Keratinocyte (primary cell): ENCODE data around the gene TPK1. TPM values are rescaled to one million over a fixed set of nuclear protein-coding genes. Genes with fewer than 3 reads are reported as not detected.

Experiments used
- DNase-seq: peaks from one replicate; pipeline ENCODE4 v3.0.0-alpha.2; 2011; ENCODE audit warnings: low read depth, missing footprints, low spot score
- FAIRE-seq: peaks from 2 replicates; lab custom pipeline; 2011; peaks lifted over from hg19 to GRCh38; lab: Jason Lieb, UNC
- H2AFZ ChIP-seq: 2 replicates; pipeline ENCODE4 v1.6.0; 2012; ENCODE audit warnings: low read length, control low read depth, inconsistent platforms; ENCODE audit not compliant: control insufficient read depth
- H3K27ac ChIP-seq: 2 replicates; pipeline ENCODE4 v1.5.1; 2011; ENCODE audit warnings: low read length; ENCODE audit not compliant: control insufficient read depth, insufficient read depth
- H3K27me3 ChIP-seq: 3 replicates; pipeline ENCODE4 v1.6.0; 2011; ENCODE audit warnings: low read length; ENCODE audit not compliant: control insufficient read depth, insufficient read depth; ENCODE audit errors: extremely low read depth
- H3K36me3 ChIP-seq, 2 experiments: 2 replicates in 1 of 2; 3 replicates in 1 of 2; pipeline ENCODE4 v1.5.1; 2011; ENCODE audit warnings: low read length in 2 of 2, mild to moderate bottlenecking in 1 of 2; ENCODE audit not compliant: control insufficient read depth in 2 of 2, insufficient read depth in 2 of 2; ENCODE audit errors: extremely low read depth in 1 of 2
- H3K4me1 ChIP-seq: 3 replicates; pipeline ENCODE4 v1.5.1; 2011; ENCODE audit warnings: low read length; ENCODE audit not compliant: control insufficient read depth, insufficient read depth; ENCODE audit errors: extremely low read depth
- H3K4me2 ChIP-seq: 3 replicates; pipeline ENCODE4 v1.6.0; 2011; ENCODE audit warnings: low read depth, low read length; ENCODE audit not compliant: control insufficient read depth, insufficient read depth; ENCODE audit errors: extremely low read depth
- H3K4me3 ChIP-seq, 3 experiments: fragments of 200-600 bp in 1 of 3; sonication (generic) in 1 of 3; 2 replicates in 2 of 3; 3 replicates in 1 of 3; pipeline ENCODE4 v1.5.1; 2011 to 2016; ENCODE audit warnings: low read length in 3 of 3, mild to moderate bottlenecking in 3 of 3, control low read depth in 2 of 3, inconsistent platforms in 1 of 3, low read depth in 1 of 3, mixed read lengths in 1 of 3, mixed run types in 1 of 3, moderate library complexity in 1 of 3; ENCODE audit not compliant: control insufficient read depth in 2 of 3, insufficient read depth in 2 of 3; ENCODE audit errors: extremely low read depth in 1 of 3
- H3K79me2 ChIP-seq: 2 replicates; pipeline ENCODE4 v1.6.0; 2012; ENCODE audit warnings: low read length; ENCODE audit not compliant: control insufficient read depth, insufficient read depth
- H3K9ac ChIP-seq: 3 replicates; pipeline ENCODE4 v1.6.0; 2011; ENCODE audit warnings: low read length; ENCODE audit not compliant: control insufficient read depth, insufficient read depth; ENCODE audit errors: extremely low read depth
- H3K9me1 ChIP-seq: 3 replicates; pipeline ENCODE4 v1.6.0; 2011; ENCODE audit warnings: low read length; ENCODE audit not compliant: control insufficient read depth, insufficient read depth; ENCODE audit errors: extremely low read depth
- H3K9me3 ChIP-seq: 2 replicates; pipeline ENCODE4 v1.5.1; 2012; ENCODE audit warnings: low read depth, low read length; ENCODE audit not compliant: control insufficient read depth
- H4K20me1 ChIP-seq: 3 replicates; pipeline ENCODE4 v1.6.0; 2011; ENCODE audit warnings: low read length; ENCODE audit not compliant: control insufficient read depth, insufficient read depth; ENCODE audit errors: extremely low read depth
- EZH2 ChIP-seq: IDR thresholded peaks from one replicate; pipeline ENCODE4 v1.6.1; 2012; ENCODE audit warnings: inconsistent platforms, mild to moderate bottlenecking, low read length, moderate library complexity
- dilution Hi-C: fragments of 300-500 bp; cut with MboI; formaldehyde crosslinking; loops from one replicate; pipeline ENCODE4 v1.7.0; 2020; ENCODE audit warnings: low sequenced_read_pairs; ENCODE audit not compliant: extremely low pct_ligation_motif_present
- polyA plus RNA-seq, 5 experiments: library from polyadenylated mRNA; depleted of rRNA in 3 of 5; stranded (reverse) in 3 of 5; stranded (forward) in 1 of 5; unstranded in 1 of 5; fragments of >200 nt; gene quantifications; 1 replicate in 1 of 5; 2 replicates in 3 of 5; 3 replicates in 1 of 5; pipeline versions ENCODE4 v1.2.1 to v1.2.3, GENCODE V29; 2011 to 2012; ENCODE audit warnings: missing spikeins in 2 of 5, low read depth in 1 of 5, low replicate concordance in 1 of 5
- TF ChIP-seq, protein P1 (sequence below), 3 experiments: IDR thresholded peaks in 1 of 3; conservative IDR thresholded peaks in 1 of 3; optimal IDR thresholded peaks in 1 of 3; 2 replicates in 2 of 3; 3 replicates in 1 of 3; pipeline versions ENCODE3 to v1.5.1; 2011; ENCODE audit warnings: low read length in 3 of 3, mild to moderate bottlenecking in 3 of 3, moderate library complexity in 2 of 3, control low read depth in 1 of 3, inconsistent platforms in 1 of 3; ENCODE audit not compliant: insufficient read depth in 2 of 3; ENCODE audit errors: extremely low read depth in 1 of 3

The TPK1 gene
- polyA plus RNA-seq, 1 donor (not counting 4 experiments of a cell fraction or from before 2014, with no cell fraction given) = 1.9 TPM

DNA sequence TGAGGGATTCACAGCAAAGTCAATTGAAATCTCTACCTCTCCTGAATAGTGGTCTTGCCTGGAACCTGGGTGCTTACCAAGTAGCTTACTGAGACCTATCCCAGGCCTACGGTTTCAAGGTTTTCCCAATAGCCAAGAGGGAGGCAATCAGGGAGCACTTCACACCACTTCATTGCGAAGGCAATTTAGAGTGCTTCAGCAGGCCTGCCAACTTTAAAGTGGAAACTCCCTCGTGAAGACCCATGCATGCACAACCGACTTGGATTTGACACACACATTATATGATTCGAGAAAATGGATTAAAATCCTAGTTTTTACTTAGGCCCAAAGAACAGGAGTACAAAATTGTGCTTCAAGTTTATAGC lies 380.8 kb downstream of the TPK1 start:
- H3K4me1 ChIP-seq = no peaks in the 10 kb centered on the region
- dilution Hi-C loops = no loop called here
- no peak overlapping the region for H3K9ac ChIP-seq
- no peaks in the 10 kb centered on the region for H3K9me3 ChIP-seq
- no peak overlapping the region for H3K27ac ChIP-seq
- H2AFZ ChIP-seq = no peak overlapping the region
- no peaks in the 10 kb centered on the region for H3K36me3 ChIP-seq
- no peak overlapping the region for H3K4me2 ChIP-seq
- DNase-seq (no peak), FAIRE-seq (no peak)
- H3K79me2 ChIP-seq = no peaks in the 10 kb centered on the region
- no peak overlapping the region for H3K4me3 ChIP-seq
- H3K27me3 ChIP-seq = no peaks in the 10 kb centered on the region
- no peaks in the 10 kb centered on the region for H4K20me1 ChIP-seq
- H3K9me1 ChIP-seq = no peaks in the 10 kb centered on the region
- no peak for TF ChIP-seq EZH2
- TF ChIP-seq, protein P1, sequence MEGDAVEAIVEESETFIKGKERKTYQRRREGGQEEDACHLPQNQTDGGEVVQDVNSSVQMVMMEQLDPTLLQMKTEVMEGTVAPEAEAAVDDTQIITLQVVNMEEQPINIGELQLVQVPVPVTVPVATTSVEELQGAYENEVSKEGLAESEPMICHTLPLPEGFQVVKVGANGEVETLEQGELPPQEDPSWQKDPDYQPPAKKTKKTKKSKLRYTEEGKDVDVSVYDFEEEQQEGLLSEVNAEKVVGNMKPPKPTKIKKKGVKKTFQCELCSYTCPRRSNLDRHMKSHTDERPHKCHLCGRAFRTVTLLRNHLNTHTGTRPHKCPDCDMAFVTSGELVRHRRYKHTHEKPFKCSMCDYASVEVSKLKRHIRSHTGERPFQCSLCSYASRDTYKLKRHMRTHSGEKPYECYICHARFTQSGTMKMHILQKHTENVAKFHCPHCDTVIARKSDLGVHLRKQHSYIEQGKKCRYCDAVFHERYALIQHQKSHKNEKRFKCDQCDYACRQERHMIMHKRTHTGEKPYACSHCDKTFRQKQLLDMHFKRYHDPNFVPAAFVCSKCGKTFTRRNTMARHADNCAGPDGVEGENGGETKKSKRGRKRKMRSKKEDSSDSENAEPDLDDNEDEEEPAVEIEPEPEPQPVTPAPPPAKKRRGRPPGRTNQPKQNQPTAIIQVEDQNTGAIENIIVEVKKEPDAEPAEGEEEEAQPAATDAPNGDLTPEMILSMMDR (optimal IDR thresholded peaks at IDR 0.05 in 1 of 3, IDR thresholded peaks at IDR 0.05 in 1 of 3, conservative IDR thresholded peaks at IDR 0.05 in 1 of 3; ENCODE audit: extremely low read depth in 1 of 3, insufficient read depth in 2 of 3, low read length in 3 of 3) = no peak

DNA sequence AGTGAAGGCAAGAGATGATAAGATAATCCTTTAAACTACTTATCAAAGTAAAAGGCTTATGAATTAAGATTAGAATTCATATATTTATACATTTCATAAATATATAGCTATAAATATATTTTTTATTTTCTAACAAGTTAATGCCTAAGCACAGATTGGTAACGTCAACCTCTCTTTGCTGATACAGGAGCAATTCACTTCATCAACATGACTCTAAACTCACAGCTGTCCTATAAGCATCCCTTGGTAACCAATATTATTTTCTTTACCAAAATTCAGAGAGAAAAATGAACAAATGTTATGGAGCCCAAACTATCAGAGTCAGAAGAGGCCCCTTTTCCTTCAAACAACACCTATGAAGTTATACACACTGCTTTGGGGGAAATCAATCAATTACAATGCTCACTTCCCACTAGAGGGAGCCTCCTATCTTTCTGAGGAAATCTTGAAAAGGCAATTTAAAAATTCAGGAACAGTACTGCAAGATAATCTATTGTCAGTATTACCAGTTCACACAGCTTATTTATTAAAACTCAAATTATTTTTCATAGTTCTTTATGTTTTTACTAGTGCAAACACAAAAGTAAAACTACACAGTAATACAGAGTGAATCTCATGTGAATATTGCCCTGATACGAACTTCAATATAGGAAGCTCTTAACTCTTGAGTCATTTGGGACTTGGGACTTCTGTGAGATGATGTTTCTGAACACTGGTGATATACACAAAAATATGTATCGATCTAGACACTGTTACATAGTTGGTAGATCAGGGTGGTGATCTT lies 381.4 kb downstream of the TPK1 start:
- DNase-seq = no peak
- Histone ChIP-seq H3K27ac (no peak overlapping the region), H3K4me2 (no peak overlapping the region), H3K9ac (no peak overlapping the region), H3K9me3 (no peaks in the 10 kb centered on the region), H3K79me2 (no peaks in the 10 kb centered on the region), H3K4me1 (no peaks in the 10 kb centered on the region), H2AFZ (no peak overlapping the region), H3K9me1 (no peaks in the 10 kb centered on the region), H3K4me3 (no peak overlapping the region), H4K20me1 (no peaks in the 10 kb centered on the region), H3K27me3 (no peaks in the 10 kb centered on the region), H3K36me3 (no peaks in the 10 kb centered on the region)
- peak; percentile 41 for FAIRE-seq
- no peak for TF ChIP-seq EZH2
- TF ChIP-seq, protein P1 (optimal IDR thresholded peaks at IDR 0.05 in 1 of 3, IDR thresholded peaks at IDR 0.05 in 1 of 3, conservative IDR thresholded peaks at IDR 0.05 in 1 of 3; ENCODE audit: extremely low read depth in 1 of 3, insufficient read depth in 2 of 3, low read length in 3 of 3) = peak in 2 of 3 experiments; percentile 16 to 29
- dilution Hi-C loops = no loop called here
